HT1080 (cell line): Measurements from ENCODE around the gene CELF2. TPM values are rescaled to one million over a fixed set of nuclear protein-coding genes. Genes with fewer than 3 reads are reported as not detected.

Source experiments
- DNase-seq: peaks from one replicate; pipeline ENCODE4 v3.0.0-alpha.2; 2015; ENCODE audit warnings: low read depth
- total RNA-seq: library from RNA; depleted of rRNA; stranded (reverse); fragments of >200 nt; shearing (Covaris generic); gene quantifications from 2 replicates; pipeline ENCODE4 v1.2.3, GENCODE V29; 2014

The CELF2 gene
- total RNA-seq, 1 experiment from 2014 or later: 9.7 TPM

- DNase-seq: no peak
Measured at GRCh38 chr10:11293332-11293731, 275.7 kb downstream of the CELF2 start.

- DNase-seq: no peak
Measured at GRCh38 chr10:11294831-11295450, 277.3 kb downstream of the CELF2 start.

GRCh38 chr10:11295492-11295891, 277.8 kb downstream of the CELF2 start:
- no peak for DNase-seq

DNA sequence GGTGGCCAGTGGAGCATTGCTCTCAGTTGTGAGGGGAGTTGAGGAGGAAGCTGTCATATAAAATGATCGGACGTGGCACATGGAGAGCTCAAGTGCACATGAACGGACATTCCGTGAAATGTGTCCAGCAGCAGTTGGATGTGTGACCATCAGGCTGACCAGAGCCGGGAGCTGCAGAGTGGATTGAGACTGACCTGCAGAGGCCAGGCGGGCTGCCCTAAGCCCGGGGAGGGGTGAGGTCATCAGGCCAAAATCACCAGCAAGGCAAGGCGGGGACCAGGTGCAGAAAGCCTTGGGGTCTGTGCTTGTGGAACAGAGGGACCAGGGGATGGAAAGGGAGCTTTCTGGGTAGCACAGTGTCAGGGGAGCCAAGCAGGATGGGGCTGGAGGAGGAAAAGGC, 279.5 kb downstream of the CELF2 start:
- DNase-seq: no peak

DNA sequence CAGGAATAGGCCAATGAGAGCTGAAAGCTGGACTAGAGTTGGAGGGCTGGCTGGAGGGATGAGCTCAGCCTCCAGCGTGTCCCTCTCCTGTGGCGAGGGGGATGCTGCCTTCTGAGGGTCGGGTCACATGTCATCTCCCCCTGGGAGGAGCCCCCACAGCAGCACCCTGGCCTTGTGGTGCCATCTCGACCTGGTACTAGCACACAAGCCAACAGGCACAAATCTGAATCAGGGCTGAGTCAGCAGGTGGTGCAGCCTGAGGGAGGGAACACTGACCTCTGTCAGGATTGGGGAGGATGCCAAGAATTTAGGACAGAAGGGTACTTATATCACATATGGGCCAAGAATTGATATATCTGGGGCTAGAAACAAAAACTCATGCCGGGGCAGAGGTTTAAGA, 280.4 kb downstream of the CELF2 start:
- DNase-seq: peak; percentile 37

GRCh38 chr10:11299125-11299524, 281.5 kb downstream of the CELF2 start:
- DNase-seq: no peak

GRCh38 chr10:11300026-11300425, 282.4 kb downstream of the CELF2 start:
- no peak for DNase-seq

DNA sequence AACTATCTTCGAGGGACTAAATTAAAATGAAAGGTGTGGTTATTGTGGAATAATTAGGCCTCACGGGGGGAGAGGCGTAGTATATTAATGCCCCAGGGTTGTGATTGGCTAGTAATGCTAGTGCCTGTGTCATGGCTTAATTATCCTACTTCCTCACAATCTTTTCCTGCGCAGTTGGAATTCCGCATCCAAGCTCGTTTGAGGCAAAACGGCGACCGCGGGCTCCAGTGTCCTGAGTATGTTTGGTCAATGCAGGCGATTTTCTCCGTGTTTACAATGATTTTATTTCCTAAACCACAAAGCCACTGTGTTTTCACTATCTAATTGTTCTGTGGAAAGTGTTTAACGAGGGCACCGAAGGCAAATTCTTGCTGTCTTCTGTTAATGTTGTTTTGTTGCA, 282.9 kb downstream of the CELF2 start:
- no peak for DNase-seq

GRCh38 chr10:11301571-11302111, 284.0 kb downstream of the CELF2 start:
- DNase-seq: no peak

- no peak for DNase-seq
Measured at GRCh38 chr10:11302181-11302580, 284.5 kb downstream of the CELF2 start.

DNA sequence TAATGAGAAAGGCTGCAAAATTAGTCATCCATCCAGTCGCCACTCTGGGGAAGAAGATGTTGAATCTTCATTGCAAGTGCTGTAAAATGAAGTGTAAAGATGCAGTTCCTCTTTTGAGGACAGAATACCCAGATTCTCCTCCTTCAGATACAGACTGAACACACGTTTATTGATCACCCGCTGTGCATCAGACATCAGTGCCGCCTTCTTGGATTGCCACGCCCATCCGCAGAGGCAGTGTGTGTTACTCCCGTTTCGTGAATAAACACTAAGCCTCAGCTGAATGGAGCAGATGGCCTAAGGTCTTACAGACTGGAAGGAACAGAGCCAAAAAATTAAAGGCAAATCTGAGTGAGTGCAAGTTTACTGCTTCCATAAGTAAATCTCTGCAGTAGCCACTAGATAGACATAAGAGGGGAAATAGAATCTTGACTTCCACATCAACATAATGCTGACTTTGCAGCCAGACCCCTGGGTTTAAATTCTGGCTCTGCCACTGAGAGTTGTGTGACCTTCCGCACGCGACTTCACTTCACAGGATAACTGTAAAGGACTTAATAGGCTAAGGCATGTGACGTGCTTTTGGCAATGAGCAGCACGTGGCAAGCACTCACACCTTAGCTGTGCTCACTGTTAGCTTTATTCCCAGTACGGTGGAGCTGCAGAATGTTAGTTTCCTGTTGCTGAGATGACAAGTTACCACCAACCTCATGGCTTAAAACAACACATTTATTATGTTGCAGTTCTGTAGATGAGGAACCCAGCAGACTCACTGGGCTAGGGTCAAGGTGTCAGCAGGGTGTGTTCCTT, 285.9 kb downstream of the CELF2 start:
- DNase-seq: no peak

- DNase-seq: no peak
Measured at GRCh38 chr10:11304906-11305585, 287.4 kb downstream of the CELF2 start.

DNA sequence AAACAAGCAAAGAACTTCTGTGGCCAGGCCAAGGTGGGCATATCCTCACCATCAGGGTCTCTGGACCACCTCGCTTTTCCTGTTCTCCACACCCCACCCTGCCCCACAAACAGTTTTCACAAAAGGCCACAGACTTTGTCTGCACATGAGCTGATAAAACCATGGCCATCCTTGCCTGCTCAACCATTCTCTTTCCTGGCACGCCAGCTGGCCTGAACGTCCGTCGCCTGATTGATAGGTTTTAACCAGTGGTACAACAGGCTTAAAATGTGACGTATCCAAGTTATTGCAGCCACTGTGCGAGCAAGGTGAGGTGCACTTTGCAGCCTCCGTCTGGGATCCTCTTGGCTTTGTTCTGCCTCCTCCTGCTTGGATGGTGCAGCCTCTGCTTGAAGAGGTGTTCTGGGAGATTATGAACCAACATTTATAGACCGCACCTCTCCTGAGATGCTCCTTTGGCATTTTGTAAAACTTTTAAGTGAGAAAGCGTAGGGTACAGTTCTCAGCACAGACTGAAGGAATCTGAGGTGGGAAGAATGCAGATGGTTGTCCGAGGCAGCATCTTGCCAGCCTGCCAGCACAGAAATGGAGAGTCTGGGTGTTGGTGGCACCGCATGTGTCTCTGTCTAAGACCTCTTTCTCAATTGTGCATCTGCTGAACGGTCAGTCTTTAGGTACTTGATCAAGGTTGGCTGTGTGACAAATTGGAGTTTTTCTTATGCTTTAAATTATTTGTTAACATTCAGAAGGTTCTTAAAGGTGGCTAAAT, 288.3 kb downstream of the CELF2 start:
- DNase-seq: no peak

DNA sequence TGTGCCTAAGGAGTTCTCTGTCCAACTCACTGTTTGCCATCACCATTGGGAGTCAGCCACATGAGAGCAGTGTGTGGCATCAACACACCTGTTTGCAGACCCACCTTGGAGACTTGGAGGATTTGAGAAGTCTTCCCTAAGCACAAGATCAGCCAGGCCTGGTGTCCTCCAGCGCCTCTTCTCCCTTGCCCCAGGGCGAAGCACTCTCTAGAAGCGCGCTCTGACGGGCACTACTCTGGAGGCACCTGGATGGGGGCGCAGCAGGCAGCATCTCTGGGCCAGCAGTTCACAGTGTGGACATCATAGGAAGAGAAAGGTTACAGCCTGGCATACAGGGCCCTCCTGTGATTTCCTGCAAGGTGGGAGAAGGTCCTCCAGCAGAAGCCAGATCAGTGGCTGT, 289.3 kb downstream of the CELF2 start:
- DNase-seq: no peak

- DNase-seq: no peak
Measured at GRCh38 chr10:11307937-11308336, 290.3 kb downstream of the CELF2 start.

GRCh38 chr10:11311027-11311426, 293.4 kb downstream of the CELF2 start:
- DNase-seq: no peak

GRCh38 chr10:11313463-11313862, 295.8 kb downstream of the CELF2 start:
- no peak for DNase-seq

GRCh38 chr10:11317936-11318670, 300.4 kb downstream of the CELF2 start:
- DNase-seq: no peak

DNA sequence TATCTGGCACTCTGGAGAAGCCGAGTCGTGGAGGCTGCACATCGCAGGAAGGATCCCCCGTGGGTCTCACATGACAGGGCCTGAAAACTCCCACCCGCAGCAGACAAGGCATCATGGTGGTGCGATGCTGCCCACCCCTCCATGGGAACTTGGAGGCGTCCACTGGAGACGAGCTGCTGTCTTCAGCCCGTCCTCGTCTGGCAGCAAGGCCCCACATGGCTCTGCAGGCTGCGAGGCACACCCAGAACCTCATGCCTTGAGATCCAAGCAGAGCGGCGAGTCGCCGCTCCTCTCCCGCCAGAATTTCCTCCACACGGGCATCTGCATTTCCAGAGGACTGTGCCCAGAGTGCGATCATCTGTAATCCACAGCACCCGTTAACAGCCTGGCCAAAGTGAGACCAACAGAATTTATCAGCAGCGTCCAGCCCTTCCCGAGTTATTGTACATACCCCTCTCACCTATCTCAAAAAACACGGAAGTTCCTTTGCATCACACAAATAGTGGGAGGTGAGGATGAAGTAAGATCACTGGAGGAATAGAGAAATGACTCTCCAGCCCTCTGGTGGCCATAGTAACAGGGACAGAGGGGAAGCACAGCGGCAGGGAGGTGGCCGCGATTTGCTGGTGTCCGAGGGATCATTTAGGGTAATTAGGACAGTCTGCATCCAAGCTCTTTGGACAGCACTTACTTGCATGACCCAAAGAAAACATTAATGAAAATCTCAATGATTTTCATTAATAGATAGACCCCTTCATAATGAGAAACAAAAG, 301.3 kb downstream of the CELF2 start:
- no peak for DNase-seq
